GM21619 (cell line): ENCODE measurements around the gene ATF6B.

Experiments
- ATAC-seq: cut with Tn5 transposase; IDR thresholded peaks from one replicate; pipeline ENCODE4 v1.9.1; 2021; ENCODE audit not compliant: unreplicated experiment

Gene ATF6B

GRCh38 chr6:32127717-32128592 lies at the start of gene ATF6B:
TSS of gene ATF6B (minus strand) at chr6:32128246. CDS start at chr6:32128207, 39 bp downstream.
- peak; percentile 84 for ATAC-seq

GRCh38 chr6:32177183-32177787 lies 49.2 kb upstream of the ATF6B start:
- no peak for ATAC-seq

DNA sequence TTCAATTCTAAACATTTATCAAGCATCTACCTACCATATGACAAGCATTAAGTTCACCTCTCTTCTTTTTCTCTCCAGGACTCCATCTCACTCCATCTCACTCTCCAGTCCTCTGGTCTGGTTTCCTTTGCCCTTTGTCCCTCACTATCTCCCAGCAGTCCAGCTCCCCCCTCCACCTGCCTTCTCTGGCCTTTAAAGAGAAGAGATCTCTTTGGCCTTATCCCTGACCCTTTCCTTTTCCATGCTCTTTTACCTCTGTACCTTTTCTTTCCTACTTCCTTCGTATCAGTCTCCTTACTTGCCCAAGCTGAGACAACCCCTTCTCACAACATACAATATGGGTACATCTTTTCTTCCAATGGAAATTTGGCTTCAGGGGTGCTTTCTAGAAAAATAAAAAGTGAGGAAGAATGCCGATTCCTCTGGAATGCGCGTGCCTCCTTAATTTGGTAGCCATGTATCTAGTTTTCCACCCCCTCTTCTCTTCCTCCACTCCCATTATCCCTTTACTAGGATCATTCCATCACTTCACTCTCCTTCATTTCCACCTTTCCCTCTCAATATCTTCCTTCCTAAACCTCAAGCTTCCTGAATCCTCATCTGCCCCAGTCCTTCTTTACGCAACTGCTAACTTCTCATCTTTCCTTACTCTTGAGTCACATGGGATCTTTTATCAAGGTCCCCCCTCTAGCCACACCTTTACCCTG lies 48.6 kb upstream of the ATF6B start:
- ATAC-seq: no peak

DNA sequence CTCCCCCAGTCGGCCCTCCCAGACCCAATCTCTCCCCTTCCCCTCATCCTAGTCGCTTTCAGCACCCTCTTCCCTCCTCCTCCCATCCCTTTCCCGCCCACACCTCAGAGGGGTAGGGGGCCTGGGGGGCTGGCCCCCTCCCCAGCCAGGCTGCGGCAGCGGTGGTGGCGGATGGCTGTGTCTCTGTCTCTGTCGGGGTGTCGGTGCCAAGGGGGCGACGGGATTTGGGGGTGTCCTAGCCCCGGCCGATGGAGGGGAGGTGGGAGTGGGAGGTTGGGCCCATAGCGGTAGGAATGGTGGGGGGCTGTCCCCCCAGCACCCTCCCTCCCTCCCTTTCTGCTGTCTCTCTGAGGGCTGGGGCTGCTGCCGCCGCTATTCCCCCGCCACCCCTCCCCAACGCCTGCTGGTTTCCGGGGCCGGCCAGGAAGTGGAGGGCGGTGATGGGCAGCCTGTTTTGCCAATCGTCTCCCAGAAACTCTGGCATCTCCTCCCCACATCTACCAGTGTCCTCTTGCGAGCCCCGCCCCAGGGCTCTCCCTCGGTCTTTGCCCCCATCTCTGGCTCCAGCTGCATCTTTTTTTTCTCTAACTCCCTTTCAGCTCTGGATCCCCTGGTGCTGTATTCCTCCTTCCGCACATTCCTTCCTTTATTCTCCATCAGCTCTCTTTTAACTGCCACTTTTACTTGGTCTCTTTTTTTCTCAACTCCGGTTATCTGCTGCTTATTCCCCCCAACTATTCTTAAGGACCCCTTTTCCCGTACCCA lies 47.8 kb upstream of the ATF6B start, which contains the start of gene AGPAT1:
Gene AGPAT1 (minus strand): TSS at position 374 of the 765 bp plus-strand sequence. CDS start 4,588 bp downstream, outside the sequence.
- ATAC-seq: peak; percentile 40

GRCh38 chr6:32175322-32175710 lies 47.3 kb upstream of the ATF6B start:
- no peak for ATAC-seq

DNA sequence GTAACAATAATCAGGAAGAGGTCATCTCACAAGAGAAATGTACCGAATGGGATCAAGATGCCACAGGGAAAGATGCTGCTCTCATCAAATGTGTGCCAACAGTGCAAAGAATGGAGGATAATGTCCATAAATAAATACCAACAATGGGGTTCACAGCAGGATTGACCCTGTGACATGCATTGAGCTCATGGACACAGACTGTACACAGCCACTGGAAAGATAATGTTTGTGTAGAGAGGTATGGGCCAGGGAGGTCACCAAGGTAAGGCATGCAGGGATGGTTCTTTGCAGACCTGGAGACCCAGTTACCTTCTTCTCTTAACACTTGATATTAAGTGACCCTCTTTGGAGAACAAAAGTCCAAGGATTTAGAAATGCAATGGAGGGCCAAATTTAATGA lies 46.4 kb upstream of the ATF6B start:
- ATAC-seq: no peak

- no peak for ATAC-seq
Observed at GRCh38 chr6:32173051-32173727, 45.1 kb upstream of the ATF6B start.

GRCh38 chr6:32171234-32171633 lies 43.2 kb upstream of the ATF6B start:
- no peak for ATAC-seq

DNA sequence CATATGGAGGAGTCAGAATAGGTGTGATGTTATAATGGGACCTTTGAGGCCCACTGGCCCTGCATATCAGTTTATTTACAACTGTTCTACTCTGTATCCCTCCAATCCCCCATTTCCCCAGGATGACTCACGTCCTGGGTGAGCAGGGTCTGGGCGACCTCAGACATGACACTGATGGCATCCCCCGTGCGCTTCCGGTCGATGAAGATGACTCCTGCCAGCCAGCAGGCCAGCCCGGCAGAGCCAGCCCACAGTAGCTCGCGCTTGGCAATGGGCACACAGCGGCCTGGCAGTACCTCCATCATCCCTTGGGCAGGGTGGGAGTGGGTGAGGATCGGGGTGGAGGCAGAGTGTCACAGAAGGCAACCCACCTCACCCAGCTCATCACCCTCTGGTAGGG lies 42.2 kb upstream of the ATF6B start:
- ATAC-seq: no peak

- no peak for ATAC-seq
Observed at GRCh38 chr6:32168807-32169591, 41.0 kb upstream of the ATF6B start.

GRCh38 chr6:32168350-32168749 lies 40.3 kb upstream of the ATF6B start:
- ATAC-seq: no peak

- no peak for ATAC-seq
Observed at GRCh38 chr6:32167761-32168262, 39.8 kb upstream of the ATF6B start.

DNA sequence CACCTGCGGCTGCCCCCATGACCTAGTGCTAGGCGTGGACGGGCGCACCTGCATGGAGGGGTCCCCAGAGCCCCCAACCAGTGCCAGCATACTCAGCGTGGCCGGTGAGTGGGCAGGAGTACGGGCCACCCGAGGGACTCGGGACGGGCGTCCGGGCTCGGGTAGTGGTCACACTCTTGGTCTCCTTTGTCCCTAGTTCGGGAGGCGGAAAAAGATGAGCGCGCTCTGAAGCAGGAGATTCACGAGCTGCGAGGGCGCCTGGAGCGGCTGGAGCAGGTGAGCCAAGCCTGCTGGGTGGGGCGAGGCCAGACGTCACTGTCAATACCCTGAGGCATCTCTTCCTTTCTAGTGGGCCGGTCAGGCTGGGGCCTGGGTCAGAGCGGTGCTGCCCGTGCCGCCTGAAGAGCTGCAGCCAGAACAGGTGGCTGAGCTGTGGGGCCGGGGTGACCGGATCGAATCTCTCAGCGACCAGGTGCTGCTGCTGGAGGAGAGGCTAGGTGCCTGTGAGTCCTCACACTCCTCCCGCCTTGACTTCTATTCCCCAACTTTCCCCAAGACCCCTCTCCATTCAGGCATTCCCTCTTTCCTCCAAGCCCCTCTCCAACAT lies 39.2 kb upstream of the ATF6B start:
- ATAC-seq: no peak

DNA sequence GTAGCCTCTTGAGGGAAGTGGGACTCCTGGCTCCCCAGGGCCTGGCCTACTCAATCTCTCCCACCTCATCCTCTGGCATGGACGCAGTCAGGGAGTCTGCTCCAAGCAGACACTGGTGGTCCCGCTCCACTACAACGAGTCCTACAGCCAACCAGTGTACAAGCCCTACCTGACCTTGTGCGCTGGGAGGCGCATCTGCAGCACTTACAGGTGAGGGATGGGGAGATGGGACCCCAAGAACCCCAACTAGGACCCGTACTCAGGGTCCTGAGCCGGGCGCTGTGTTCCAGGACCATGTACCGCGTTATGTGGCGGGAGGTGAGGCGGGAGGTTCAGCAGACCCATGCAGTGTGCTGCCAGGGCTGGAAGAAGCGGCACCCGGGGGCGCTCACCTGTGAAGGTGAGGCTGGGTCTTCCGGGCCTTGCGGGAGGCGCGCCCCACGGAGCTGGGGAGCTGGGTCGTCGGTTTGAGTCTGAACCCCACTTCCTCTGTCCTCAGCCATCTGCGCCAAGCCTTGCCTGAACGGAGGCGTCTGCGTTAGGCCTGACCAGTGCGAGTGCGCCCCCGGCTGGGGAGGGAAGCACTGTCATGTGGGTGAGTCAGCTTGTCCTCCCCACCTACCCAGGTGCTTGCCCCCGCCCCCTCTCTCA lies 38.5 kb upstream of the ATF6B start:
- ATAC-seq: no peak

GRCh38 chr6:32164295-32164694 lies 36.2 kb upstream of the ATF6B start, which contains the start of gene EGFL8:
TSS of gene EGFL8 (plus strand) at chr6:32164595. CDS start at chr6:32166166, 1,571 bp downstream.
- ATAC-seq: no peak

GRCh38 chr6:32163559-32164258 lies 35.7 kb upstream of the ATF6B start:
- ATAC-seq: no peak

DNA sequence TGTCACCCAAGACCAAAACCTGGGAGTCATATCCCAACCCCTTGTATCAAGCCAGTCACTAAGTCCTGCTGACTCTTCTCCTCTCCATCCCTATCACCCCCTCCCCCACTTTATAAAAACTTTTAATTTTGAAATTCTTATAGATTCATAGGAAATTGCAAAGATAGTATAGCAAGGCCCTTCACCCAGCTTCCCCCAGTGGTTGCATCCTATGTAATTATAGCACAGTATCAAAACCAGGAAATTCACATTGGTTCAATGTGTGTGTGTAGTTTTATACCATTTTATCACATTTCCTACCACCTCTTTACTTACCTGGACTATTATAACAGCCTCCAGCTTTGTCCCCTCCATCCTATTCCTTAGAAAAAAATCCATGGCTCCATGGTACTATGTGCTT lies 30.0 kb upstream of the ATF6B start:
- no peak for ATAC-seq

GRCh38 chr6:32156891-32157290 lies 28.8 kb upstream of the ATF6B start:
- ATAC-seq: no peak
